ENCODE results near the gene F13A1.

F13A1 gene

DNA sequence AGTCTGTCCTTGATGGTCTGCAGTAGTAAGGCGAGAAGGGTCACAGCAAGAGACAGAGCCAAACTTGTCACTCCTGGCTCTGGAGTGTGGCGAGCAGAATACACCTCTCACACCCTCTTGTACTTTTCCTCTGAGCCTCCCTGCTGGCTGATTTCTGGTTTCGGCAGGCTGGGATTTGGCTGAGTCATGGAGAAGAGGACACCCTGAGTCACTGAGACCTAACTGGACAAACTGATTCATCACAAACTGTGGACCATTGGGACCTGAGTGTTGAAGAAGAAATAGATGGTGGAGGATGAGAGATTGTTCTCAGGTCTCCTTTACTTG lies 101.7 kb downstream of the F13A1 start:
- TF ChIP-seq, protein P1, sequence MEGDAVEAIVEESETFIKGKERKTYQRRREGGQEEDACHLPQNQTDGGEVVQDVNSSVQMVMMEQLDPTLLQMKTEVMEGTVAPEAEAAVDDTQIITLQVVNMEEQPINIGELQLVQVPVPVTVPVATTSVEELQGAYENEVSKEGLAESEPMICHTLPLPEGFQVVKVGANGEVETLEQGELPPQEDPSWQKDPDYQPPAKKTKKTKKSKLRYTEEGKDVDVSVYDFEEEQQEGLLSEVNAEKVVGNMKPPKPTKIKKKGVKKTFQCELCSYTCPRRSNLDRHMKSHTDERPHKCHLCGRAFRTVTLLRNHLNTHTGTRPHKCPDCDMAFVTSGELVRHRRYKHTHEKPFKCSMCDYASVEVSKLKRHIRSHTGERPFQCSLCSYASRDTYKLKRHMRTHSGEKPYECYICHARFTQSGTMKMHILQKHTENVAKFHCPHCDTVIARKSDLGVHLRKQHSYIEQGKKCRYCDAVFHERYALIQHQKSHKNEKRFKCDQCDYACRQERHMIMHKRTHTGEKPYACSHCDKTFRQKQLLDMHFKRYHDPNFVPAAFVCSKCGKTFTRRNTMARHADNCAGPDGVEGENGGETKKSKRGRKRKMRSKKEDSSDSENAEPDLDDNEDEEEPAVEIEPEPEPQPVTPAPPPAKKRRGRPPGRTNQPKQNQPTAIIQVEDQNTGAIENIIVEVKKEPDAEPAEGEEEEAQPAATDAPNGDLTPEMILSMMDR (IDR thresholded peaks at IDR 0.05; ENCODE audit: low read depth, low read length, missing control alignments), result no peak
- no peak overlapping the region for H3K4me3 ChIP-seq (ENCODE audit: low read depth, low read length)
- in situ Hi-C loops (cut with HindIII; ENCODE audit: low sequenced_read_pairs), result no loop called here
- no peak for DNase-seq (ENCODE audit: low read depth)

DNA sequence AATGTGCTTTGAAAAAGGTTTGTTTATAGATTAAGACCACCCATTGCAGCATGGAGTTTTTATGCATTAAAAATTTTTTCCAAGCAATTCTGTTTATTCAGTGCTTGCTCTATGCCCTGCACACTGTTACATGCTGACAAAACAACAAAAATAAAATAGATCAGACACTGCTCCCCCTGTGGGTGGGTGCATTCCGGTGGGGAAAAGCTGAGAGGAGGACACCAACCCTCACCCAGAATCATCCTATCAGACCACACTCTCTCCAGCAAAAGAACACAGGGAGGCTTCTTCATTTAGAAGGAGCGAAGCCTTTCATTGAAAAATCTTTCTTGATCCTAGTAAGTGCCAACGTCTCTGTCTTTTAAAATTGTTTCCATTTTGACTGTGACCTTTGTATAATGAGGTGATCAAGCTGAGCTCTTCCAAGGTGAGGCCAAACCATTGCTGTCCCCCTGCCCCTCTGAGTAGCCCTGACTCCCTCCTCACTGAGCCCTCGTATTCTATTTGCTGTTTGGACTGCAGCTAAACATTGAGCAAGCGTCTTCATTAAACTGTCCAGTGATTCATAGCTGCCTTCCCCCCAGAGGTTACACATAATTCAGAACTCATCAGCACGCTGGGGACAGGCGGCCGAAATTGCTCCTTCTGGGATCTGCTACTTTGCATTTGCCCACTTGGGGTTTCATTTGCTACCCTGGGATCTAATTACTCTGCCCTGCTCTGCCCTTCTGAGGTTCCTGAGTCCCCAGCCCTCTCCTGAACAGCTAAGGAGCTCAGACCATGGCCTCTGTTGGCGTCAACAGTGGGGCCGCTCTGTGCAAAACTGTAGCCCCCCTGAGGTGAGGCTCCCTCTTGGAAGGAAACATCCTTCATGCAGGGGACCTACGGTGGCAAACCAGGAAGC lies 102.4 kb downstream of the F13A1 start:
- TF ChIP-seq, protein P1 (IDR thresholded peaks at IDR 0.05; ENCODE audit: low read depth, low read length, missing control alignments), result no peak
- no peak for DNase-seq (ENCODE audit: low read depth)
- in situ Hi-C loops (cut with HindIII; ENCODE audit: low sequenced_read_pairs), result no loop called here
- H3K4me3 ChIP-seq (ENCODE audit: low read depth, low read length), result no peak overlapping the region

DNA sequence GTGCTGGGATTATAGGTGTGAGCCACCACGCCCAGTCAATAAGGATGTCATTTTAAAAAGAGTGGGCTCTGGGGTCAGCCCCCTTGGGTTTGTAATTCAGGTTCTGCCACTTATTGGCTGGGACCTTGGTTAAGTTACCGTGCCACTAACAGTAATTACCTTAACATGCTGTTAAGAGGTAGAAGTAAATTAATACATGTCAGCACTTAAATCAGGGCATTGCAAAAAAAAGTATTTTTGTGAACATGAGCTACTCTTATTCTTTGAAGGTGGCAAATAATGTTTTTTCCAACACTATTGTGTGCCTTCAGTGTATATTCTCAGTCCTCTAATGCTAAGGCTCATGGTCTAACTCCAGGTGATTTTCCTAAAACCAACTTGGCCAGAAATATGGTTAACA lies 109.5 kb downstream of the F13A1 start:
- TF ChIP-seq, protein P1 (IDR thresholded peaks at IDR 0.05; ENCODE audit: low read depth, low read length, missing control alignments), result no peak
- in situ Hi-C loops (cut with HindIII; ENCODE audit: low sequenced_read_pairs), result no loop called here
- no peak for DNase-seq (ENCODE audit: low read depth)
- no peak overlapping the region for H3K4me3 ChIP-seq (ENCODE audit: low read depth, low read length)

DNA sequence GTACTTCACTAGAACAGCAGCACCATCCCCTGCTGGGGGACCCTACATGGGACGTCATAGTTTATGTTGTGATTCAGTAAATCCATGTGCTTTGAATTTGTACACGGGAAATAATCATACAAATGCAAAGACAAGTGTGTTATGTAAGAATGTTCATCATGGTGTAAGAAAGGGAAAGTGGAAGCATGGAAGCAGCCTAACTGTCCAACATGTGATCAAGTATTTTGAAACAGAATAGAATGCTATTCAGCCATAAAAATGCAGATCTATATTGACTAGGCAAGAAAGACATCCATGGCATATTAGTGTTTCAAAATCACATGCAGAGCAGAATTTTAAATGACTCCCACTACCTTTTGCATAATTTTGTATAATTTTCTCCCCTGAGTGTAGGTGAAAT lies 117.6 kb downstream of the F13A1 start:
- in situ Hi-C loops (cut with HindIII; ENCODE audit: low sequenced_read_pairs), result no loop called here
- TF ChIP-seq, protein P1 (IDR thresholded peaks at IDR 0.05; ENCODE audit: low read depth, low read length, missing control alignments), result no peak
- no peak for DNase-seq (ENCODE audit: low read depth)
- H3K4me3 ChIP-seq (ENCODE audit: low read depth, low read length), result no peak overlapping the region

DNA sequence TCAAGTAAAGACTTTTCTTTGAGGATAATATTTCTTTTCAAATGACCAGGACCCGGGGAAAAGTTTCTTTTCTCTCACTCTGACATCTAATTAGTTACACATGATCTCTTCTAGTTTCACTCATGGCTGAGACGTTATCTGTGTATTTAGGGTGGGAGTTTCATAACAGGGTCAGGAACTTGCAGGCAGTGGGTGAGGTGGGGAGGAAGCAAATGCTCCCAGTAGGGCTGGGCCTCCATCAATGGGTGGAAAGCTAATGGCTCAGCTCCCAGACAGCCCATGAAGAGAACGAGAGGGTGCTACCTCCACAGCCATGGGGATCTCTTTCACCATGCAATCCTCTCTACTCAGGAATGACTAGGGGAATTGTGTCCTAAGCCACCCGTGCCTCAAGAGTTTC lies 119.3 kb downstream of the F13A1 start:
- H3K4me3 ChIP-seq (ENCODE audit: low read depth, low read length), result no peak overlapping the region
- in situ Hi-C loops (cut with HindIII; ENCODE audit: low sequenced_read_pairs), result no loop called here
- TF ChIP-seq, protein P1 (IDR thresholded peaks at IDR 0.05; ENCODE audit: low read depth, low read length, missing control alignments), result no peak
- DNase-seq (ENCODE audit: low read depth), result no peak

DNA sequence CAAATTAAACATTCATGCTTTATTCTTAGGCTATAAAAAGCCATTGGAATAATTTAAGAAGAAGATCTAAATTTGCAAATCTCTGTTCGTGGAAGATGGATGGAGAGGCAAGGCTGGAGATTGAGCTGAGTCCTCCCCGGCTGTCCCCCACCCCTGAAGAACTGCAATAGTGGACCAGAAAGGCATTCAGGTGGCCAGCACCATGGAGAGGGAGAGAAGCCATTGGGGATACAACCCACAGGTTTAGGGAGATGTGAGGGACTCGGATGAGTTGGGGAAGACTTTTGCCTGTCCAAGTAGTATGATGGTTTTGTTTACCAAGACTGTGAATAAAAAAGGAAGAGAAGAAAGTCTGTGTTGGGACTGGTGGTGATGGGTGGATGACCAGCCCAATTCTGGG lies 120.8 kb downstream of the F13A1 start:
- TF ChIP-seq, protein P1 (IDR thresholded peaks at IDR 0.05; ENCODE audit: low read depth, low read length, missing control alignments), result no peak
- H3K4me3 ChIP-seq (ENCODE audit: low read depth, low read length), result no peak overlapping the region
- no peak for DNase-seq (ENCODE audit: low read depth)
- in situ Hi-C loops (cut with HindIII; ENCODE audit: low sequenced_read_pairs), result no loop called here

Measured in astrocyte of the cerebellum (primary cell).